Measurements from ENCODE around the gene CPA5.

The CPA5 gene

GRCh38 chr7:130352194-130353074 lies 7.8 kb downstream of the CPA5 start:
- Histone ChIP-seq H3K4me3 (ENCODE audit: low read length) (no peak overlapping the region), H3K27ac (ENCODE audit: low read length) (no peak overlapping the region), H3K36me3 (ENCODE audit: insufficient read depth, low read depth, low read length) (no peaks in the 10 kb centered on the region), H3K9me3 (ENCODE audit: insufficient read depth, low read depth, low read length) (no peaks in the 10 kb centered on the region), H3K9ac (ENCODE audit: low read depth, low read length) (no peak overlapping the region), H3K27me3 (ENCODE audit: insufficient read depth, low read length) (no peaks in the 10 kb centered on the region), H3K4me1 (ENCODE audit: insufficient read depth, low read length) (peaks cover 24% of the 10 kb centered on the region)

- Histone ChIP-seq H3K27ac (ENCODE audit: low read length) (no peak overlapping the region), H3K36me3 (ENCODE audit: insufficient read depth, low read depth, low read length) (no peaks in the 10 kb centered on the region), H3K27me3 (ENCODE audit: insufficient read depth, low read length) (no peaks in the 10 kb centered on the region), H3K4me3 (ENCODE audit: low read length) (no peak overlapping the region), H3K9ac (ENCODE audit: low read depth, low read length) (no peak overlapping the region), H3K4me1 (ENCODE audit: insufficient read depth, low read length) (peaks cover 24% of the 10 kb centered on the region), H3K9me3 (ENCODE audit: insufficient read depth, low read depth, low read length) (no peaks in the 10 kb centered on the region; the same call in 1 of the 2 replicates)
Observed at GRCh38 chr7:130353196-130353595, 8.6 kb downstream of the CPA5 start.

GRCh38 chr7:130356121-130356875 lies 11.7 kb downstream of the CPA5 start:
- Histone ChIP-seq H3K4me3 (ENCODE audit: low read length) (no peak overlapping the region), H3K36me3 (ENCODE audit: insufficient read depth, low read depth, low read length) (no peaks in the 10 kb centered on the region), H3K9ac (ENCODE audit: low read depth, low read length) (peak overlapping the region; percentile 56; the same call in 1 of the 2 replicates), H3K27ac (ENCODE audit: low read length) (peak overlapping the region; percentile 49), H3K27me3 (ENCODE audit: insufficient read depth, low read length) (no peaks in the 10 kb centered on the region), H3K4me1 (ENCODE audit: insufficient read depth, low read length) (peaks cover 22% of the 10 kb centered on the region), H3K9me3 (ENCODE audit: insufficient read depth, low read depth, low read length) (no peaks in the 10 kb centered on the region; the same call in 1 of the 2 replicates)

GRCh38 chr7:130356876-130357611 lies 12.4 kb downstream of the CPA5 start:
- Histone ChIP-seq H3K4me1 (ENCODE audit: insufficient read depth, low read length) (peaks cover 15% of the 10 kb centered on the region), H3K27me3 (ENCODE audit: insufficient read depth, low read length) (no peaks in the 10 kb centered on the region), H3K36me3 (ENCODE audit: insufficient read depth, low read depth, low read length) (no peaks in the 10 kb centered on the region), H3K4me3 (ENCODE audit: low read length) (no peak overlapping the region), H3K9ac (ENCODE audit: low read depth, low read length) (peak overlapping the region; percentile 56; the same call in 1 of the 2 replicates), H3K9me3 (ENCODE audit: insufficient read depth, low read depth, low read length) (no peaks in the 10 kb centered on the region; the same call in 1 of the 2 replicates), H3K27ac (ENCODE audit: low read length) (peak overlapping the region; percentile 49)

- Histone ChIP-seq H3K4me3 (ENCODE audit: low read length) (no peak overlapping the region), H3K9me3 (ENCODE audit: insufficient read depth, low read depth, low read length) (no peaks in the 10 kb centered on the region; the same call in 1 of the 2 replicates), H3K36me3 (ENCODE audit: insufficient read depth, low read depth, low read length) (no peaks in the 10 kb centered on the region), H3K27me3 (ENCODE audit: insufficient read depth, low read length) (no peaks in the 10 kb centered on the region), H3K4me1 (ENCODE audit: insufficient read depth, low read length) (peaks cover 12% of the 10 kb centered on the region), H3K9ac (ENCODE audit: low read depth, low read length) (no peak overlapping the region), H3K27ac (ENCODE audit: low read length) (no peak overlapping the region)
Observed at GRCh38 chr7:130358471-130358870, 13.9 kb downstream of the CPA5 start.

GRCh38 chr7:130359276-130359857 lies 14.8 kb downstream of the CPA5 start:
- H3K4me3 ChIP-seq (ENCODE audit: low read length) = no peak overlapping the region
- no peaks in the 10 kb centered on the region for H3K36me3 ChIP-seq (ENCODE audit: insufficient read depth, low read depth, low read length)
- no peak overlapping the region for H3K9ac ChIP-seq (ENCODE audit: low read depth, low read length)
- H3K27me3 ChIP-seq (ENCODE audit: insufficient read depth, low read length) = no peaks in the 10 kb centered on the region
- H3K4me1 ChIP-seq (ENCODE audit: insufficient read depth, low read length) = peaks cover 12% of the 10 kb centered on the region
- H3K9me3 ChIP-seq (ENCODE audit: insufficient read depth, low read depth, low read length) = no peaks in the 10 kb centered on the region; the same call in 1 of the 2 replicates
- no peak overlapping the region for H3K27ac ChIP-seq (ENCODE audit: low read length)

- peaks cover 22% of the 10 kb centered on the region for H3K4me1 ChIP-seq (ENCODE audit: insufficient read depth, low read length)
- H3K4me3 ChIP-seq (ENCODE audit: low read length) = no peak overlapping the region
- H3K9ac ChIP-seq (ENCODE audit: low read depth, low read length) = no peak overlapping the region
- H3K27ac ChIP-seq (ENCODE audit: low read length) = no peak overlapping the region
- no peaks in the 10 kb centered on the region for H3K36me3 ChIP-seq (ENCODE audit: insufficient read depth, low read depth, low read length)
- no peaks in the 10 kb centered on the region; the same call in 1 of the 2 replicates for H3K9me3 ChIP-seq (ENCODE audit: insufficient read depth, low read depth, low read length)
- H3K27me3 ChIP-seq (ENCODE audit: insufficient read depth, low read length) = no peaks in the 10 kb centered on the region
Observed at GRCh38 chr7:130360518-130360917, 15.9 kb downstream of the CPA5 start.

- Histone ChIP-seq H3K27ac (ENCODE audit: low read length) (no peak overlapping the region), H3K9me3 (ENCODE audit: insufficient read depth, low read depth, low read length) (no peaks in the 10 kb centered on the region; the same call in 1 of the 2 replicates), H3K4me3 (ENCODE audit: low read length) (no peak overlapping the region), H3K36me3 (ENCODE audit: insufficient read depth, low read depth, low read length) (no peaks in the 10 kb centered on the region), H3K4me1 (ENCODE audit: insufficient read depth, low read length) (peaks cover 17% of the 10 kb centered on the region), H3K27me3 (ENCODE audit: insufficient read depth, low read length) (no peaks in the 10 kb centered on the region), H3K9ac (ENCODE audit: low read depth, low read length) (no peak overlapping the region)
Observed at GRCh38 chr7:130361681-130362080, 17.1 kb downstream of the CPA5 start.

GRCh38 chr7:130362251-130362816 lies 17.7 kb downstream of the CPA5 start:
- no peaks in the 10 kb centered on the region; the same call in 1 of the 2 replicates for H3K9me3 ChIP-seq (ENCODE audit: insufficient read depth, low read depth, low read length)
- H3K27me3 ChIP-seq (ENCODE audit: insufficient read depth, low read length) = no peaks in the 10 kb centered on the region

GRCh38 chr7:130363026-130363847 lies 18.6 kb downstream of the CPA5 start:
- Histone ChIP-seq H3K4me3 (ENCODE audit: low read length) (no peak overlapping the region), H3K9ac (ENCODE audit: low read depth, low read length) (no peak overlapping the region), H3K9me3 (ENCODE audit: insufficient read depth, low read depth, low read length) (no peaks in the 10 kb centered on the region; the same call in 1 of the 2 replicates), H3K27ac (ENCODE audit: low read length) (no peak overlapping the region), H3K4me1 (ENCODE audit: insufficient read depth, low read length) (peaks cover 13% of the 10 kb centered on the region; the same call in 1 of the 2 replicates), H3K27me3 (ENCODE audit: insufficient read depth, low read length) (no peaks in the 10 kb centered on the region), H3K36me3 (ENCODE audit: insufficient read depth, low read depth, low read length) (no peaks in the 10 kb centered on the region)

More at GRCh38 chr7:130362251-130362816, 17.7 kb downstream of the CPA5 start:
- H3K4me1 ChIP-seq (ENCODE audit: insufficient read depth, low read length) = peaks cover 13% of the 10 kb centered on the region; the same call in 1 of the 2 replicates
- no peak overlapping the region for H3K4me3 ChIP-seq (ENCODE audit: low read length)
- H3K27ac ChIP-seq (ENCODE audit: low read length) = no peak overlapping the region
- no peaks in the 10 kb centered on the region for H3K36me3 ChIP-seq (ENCODE audit: insufficient read depth, low read depth, low read length)
- no peak overlapping the region for H3K9ac ChIP-seq (ENCODE audit: low read depth, low read length)
